ENCODE measurements around the gene TOB1. TPM values are rescaled to one million over a fixed set of nuclear protein-coding genes. Genes with fewer than 3 reads are reported as not detected.

TOB1 gene
- total RNA-seq, 1 donor from 2014 or later = 4.6 TPM

DNA sequence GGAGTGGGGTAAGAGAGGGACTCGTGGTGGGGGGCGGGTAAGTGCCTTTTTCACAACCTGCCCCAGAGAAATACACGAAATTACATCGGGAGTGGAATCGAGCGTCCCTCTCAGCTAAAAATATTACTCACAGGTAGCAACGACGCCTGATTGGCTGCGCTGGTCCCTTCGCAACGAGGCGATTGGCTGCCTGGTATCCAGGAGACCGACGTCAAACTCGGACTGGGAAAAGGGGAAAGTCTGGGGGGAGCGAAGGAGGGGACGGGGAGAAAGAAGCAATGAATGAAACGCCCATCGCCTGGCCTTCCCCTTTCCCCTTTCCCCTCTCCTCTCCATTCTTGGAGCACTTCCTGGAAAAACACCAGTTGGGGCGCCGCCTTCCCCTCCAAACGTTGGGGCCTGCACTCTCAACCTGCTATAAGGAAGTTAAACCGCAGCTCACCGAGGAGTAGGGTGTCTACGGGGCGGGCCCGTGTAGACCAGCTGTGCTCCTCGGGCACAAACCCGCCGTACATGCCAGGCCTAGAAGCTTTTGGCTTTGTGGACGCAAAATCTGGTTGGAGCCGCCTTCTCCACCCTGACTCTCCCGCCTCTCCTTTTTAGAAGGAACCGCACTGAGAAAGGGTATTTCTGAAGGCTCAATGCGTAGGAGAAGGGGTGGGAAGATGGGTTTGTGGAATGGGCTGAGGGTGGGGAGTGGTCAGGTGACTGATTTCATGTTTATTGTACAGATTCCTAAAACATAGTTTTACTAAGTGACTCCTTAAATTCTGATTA, 1.4 kb upstream of the TOB1 start:
- TF ChIP-seq, protein P1, sequence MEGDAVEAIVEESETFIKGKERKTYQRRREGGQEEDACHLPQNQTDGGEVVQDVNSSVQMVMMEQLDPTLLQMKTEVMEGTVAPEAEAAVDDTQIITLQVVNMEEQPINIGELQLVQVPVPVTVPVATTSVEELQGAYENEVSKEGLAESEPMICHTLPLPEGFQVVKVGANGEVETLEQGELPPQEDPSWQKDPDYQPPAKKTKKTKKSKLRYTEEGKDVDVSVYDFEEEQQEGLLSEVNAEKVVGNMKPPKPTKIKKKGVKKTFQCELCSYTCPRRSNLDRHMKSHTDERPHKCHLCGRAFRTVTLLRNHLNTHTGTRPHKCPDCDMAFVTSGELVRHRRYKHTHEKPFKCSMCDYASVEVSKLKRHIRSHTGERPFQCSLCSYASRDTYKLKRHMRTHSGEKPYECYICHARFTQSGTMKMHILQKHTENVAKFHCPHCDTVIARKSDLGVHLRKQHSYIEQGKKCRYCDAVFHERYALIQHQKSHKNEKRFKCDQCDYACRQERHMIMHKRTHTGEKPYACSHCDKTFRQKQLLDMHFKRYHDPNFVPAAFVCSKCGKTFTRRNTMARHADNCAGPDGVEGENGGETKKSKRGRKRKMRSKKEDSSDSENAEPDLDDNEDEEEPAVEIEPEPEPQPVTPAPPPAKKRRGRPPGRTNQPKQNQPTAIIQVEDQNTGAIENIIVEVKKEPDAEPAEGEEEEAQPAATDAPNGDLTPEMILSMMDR (conservative IDR thresholded peaks at IDR 0.05; ENCODE audit: low read depth, low read length) = no peak
- peak; percentile 86 for DNase-seq (ENCODE audit: low read depth)
- H3K4me3 ChIP-seq (ENCODE audit: low read depth, low read length) = peak overlapping the region; percentile 84

- DNase-seq (ENCODE audit: low read depth) = no peak
- peak overlapping the region; percentile 84 for H3K4me3 ChIP-seq (ENCODE audit: low read depth, low read length)
- TF ChIP-seq, protein P1 (conservative IDR thresholded peaks at IDR 0.05; ENCODE audit: low read depth, low read length) = no peak
These were observed 802 bp upstream of the TOB1 start for GRCh38 chr17:50866950-50867362.

- TF ChIP-seq, protein P1 (conservative IDR thresholded peaks at IDR 0.05; ENCODE audit: low read depth, low read length) = no peak
- DNase-seq (ENCODE audit: low read depth) = no peak
- H3K4me3 ChIP-seq (ENCODE audit: low read depth, low read length) = peak overlapping the region; percentile 83
These were observed 290 bp downstream of the TOB1 start for GRCh38 chr17:50865868-50866260.

DNA sequence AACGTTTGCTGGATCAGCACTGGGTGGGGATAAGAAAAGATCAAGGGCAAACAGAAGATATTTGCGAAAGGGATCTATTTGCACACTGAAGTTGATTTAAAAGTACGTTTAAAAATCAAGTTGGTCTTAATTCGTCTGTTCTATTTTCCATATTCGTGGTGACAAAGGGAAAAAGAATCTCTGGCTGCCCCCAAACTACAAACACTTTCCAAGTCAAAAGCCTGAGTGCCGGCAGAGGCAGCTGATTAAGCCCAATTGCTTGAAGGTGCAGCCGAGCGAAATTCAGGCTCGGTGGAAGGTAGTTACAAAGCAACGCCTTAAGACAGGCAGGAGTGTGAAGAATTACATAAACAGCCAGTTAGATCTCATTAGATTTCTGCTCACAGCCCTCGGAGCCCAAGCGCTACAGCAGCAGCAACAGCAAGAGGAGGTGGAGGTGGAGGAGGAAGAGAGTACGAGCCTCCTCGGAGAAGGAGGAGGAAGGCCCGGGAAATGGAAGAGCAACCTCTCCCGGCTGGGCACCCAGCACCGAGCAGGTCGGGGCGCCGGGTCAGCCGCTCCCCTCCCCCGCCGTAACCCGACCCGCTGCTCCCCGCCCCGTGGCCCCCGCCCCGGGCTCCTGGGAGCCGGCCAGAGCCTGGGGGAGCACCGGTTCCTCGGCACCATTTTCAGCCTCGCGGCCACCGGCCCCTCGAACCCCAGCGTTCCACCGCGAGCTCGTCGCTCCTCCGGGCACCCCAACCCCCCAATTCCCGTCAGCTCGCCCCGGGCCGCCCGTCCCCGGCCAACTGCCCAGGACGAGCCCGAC, 890 bp downstream of the TOB1 start:
- H3K4me3 ChIP-seq (ENCODE audit: low read depth, low read length) = peak overlapping the region; percentile 83
- no peak for DNase-seq (ENCODE audit: low read depth)
- TF ChIP-seq, protein P1 (conservative IDR thresholded peaks at IDR 0.05; ENCODE audit: low read depth, low read length) = no peak

- DNase-seq (ENCODE audit: low read depth) = no peak
- TF ChIP-seq, protein P1 (conservative IDR thresholded peaks at IDR 0.05; ENCODE audit: low read depth, low read length) = peak; percentile 12
- peak overlapping the region; percentile 83 for H3K4me3 ChIP-seq (ENCODE audit: low read depth, low read length)
These were observed 1.5 kb downstream of the TOB1 start for GRCh38 chr17:50864747-50865059.

GRCh38 chr17:50863931-50864330, 2.2 kb downstream of the TOB1 start:
- no peak for DNase-seq (ENCODE audit: low read depth)
- TF ChIP-seq, protein P1 (conservative IDR thresholded peaks at IDR 0.05; ENCODE audit: low read depth, low read length) = no peak
- H3K4me3 ChIP-seq (ENCODE audit: low read depth, low read length) = peak overlapping the region; percentile 83
